ENCODE data around the gene CCDC50.

DNA sequence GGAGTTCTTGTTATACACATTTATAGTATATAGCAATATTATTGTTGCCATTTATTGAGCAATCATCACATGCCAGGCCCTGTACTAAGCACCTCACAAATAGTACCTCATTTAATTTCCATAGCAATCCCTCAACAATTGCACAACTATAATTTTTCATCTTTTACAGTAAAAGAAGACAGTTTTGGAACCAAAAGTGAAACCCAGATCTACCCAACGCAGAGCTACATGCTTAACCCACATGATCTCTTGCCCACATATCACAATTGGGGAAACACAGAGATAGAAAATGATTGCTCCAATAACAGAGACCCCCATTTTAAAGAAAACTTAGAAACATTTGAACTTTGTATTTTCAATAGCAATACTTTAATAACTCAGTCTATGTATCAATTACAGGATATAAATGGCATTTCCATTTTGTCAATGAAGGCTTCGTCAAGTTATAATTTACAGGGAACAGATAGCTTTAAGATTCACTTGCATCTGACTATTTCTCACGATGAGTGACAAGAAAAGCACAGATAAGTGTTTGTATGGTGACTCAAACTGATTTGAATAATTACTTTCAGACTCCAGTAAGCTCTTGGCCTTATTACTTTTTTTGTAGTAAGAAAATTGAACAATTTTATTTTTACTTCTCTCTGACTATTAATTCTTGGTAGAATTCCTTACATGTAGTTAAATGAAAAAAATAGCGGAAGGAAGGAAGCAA is 38.7 kb upstream of the CCDC50 start:
- TF ChIP-seq, protein P1, sequence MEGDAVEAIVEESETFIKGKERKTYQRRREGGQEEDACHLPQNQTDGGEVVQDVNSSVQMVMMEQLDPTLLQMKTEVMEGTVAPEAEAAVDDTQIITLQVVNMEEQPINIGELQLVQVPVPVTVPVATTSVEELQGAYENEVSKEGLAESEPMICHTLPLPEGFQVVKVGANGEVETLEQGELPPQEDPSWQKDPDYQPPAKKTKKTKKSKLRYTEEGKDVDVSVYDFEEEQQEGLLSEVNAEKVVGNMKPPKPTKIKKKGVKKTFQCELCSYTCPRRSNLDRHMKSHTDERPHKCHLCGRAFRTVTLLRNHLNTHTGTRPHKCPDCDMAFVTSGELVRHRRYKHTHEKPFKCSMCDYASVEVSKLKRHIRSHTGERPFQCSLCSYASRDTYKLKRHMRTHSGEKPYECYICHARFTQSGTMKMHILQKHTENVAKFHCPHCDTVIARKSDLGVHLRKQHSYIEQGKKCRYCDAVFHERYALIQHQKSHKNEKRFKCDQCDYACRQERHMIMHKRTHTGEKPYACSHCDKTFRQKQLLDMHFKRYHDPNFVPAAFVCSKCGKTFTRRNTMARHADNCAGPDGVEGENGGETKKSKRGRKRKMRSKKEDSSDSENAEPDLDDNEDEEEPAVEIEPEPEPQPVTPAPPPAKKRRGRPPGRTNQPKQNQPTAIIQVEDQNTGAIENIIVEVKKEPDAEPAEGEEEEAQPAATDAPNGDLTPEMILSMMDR (IDR thresholded peaks at IDR 0.05; ENCODE audit: insufficient read depth, low read length): no peak
- TF ChIP-seq, protein P2, sequence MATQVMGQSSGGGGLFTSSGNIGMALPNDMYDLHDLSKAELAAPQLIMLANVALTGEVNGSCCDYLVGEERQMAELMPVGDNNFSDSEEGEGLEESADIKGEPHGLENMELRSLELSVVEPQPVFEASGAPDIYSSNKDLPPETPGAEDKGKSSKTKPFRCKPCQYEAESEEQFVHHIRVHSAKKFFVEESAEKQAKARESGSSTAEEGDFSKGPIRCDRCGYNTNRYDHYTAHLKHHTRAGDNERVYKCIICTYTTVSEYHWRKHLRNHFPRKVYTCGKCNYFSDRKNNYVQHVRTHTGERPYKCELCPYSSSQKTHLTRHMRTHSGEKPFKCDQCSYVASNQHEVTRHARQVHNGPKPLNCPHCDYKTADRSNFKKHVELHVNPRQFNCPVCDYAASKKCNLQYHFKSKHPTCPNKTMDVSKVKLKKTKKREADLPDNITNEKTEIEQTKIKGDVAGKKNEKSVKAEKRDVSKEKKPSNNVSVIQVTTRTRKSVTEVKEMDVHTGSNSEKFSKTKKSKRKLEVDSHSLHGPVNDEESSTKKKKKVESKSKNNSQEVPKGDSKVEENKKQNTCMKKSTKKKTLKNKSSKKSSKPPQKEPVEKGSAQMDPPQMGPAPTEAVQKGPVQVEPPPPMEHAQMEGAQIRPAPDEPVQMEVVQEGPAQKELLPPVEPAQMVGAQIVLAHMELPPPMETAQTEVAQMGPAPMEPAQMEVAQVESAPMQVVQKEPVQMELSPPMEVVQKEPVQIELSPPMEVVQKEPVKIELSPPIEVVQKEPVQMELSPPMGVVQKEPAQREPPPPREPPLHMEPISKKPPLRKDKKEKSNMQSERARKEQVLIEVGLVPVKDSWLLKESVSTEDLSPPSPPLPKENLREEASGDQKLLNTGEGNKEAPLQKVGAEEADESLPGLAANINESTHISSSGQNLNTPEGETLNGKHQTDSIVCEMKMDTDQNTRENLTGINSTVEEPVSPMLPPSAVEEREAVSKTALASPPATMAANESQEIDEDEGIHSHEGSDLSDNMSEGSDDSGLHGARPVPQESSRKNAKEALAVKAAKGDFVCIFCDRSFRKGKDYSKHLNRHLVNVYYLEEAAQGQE (IDR thresholded peaks at IDR 0.05; ENCODE audit: insufficient replicate concordance, low read depth): no peak
- no peak for TF ChIP-seq GABPA (IDR thresholded peaks at IDR 0.05; ENCODE audit: low read depth)
